Natural killer cell (primary cell): Measurements from ENCODE around the gene CDKL1. TPM values are rescaled to one million over a fixed set of nuclear protein-coding genes. Genes with fewer than 3 reads are reported as not detected.
"Not testable (repeated sequence)": the region's sequence is repeated elsewhere in the genome, so short reads cannot be mapped to it uniquely, and the experiment has no call there.

Source experiments
- ATAC-seq, 3 donors: fragments of 150-1000 bp in 2 of 3; fragments of 200-7000 bp in 1 of 3; cut with Tn5 transposase; 1 replicate in 1 of 3; 2 replicates in 2 of 3; pipeline ENCODE4 v1.10.0; 2021; ENCODE audit warnings: mild to moderate bottlenecking in 2 of 3, moderate library complexity in 2 of 3
- DNase-seq, 2 donors: peaks; one replicate each; pipeline versions ENCODE4 v3.0.0 to v3.0.0-alpha.2; 2013 to 2021; ENCODE audit warnings: mixed read lengths in 1 of 2
- H3K27ac ChIP-seq: one replicate; pipeline ENCODE4 v1.5.1; 2013; ENCODE audit warnings: mild to moderate bottlenecking, low read length
- H3K27me3 ChIP-seq: one replicate; pipeline ENCODE4 v1.6.1; 2013; ENCODE audit warnings: low read length; ENCODE audit not compliant: control insufficient read depth, insufficient read depth
- H3K36me3 ChIP-seq: one replicate; pipeline ENCODE4 v1.6.1; 2013; ENCODE audit warnings: low read length; ENCODE audit not compliant: control insufficient read depth, insufficient read depth
- H3K4me1 ChIP-seq: one replicate; pipeline ENCODE4 v1.6.1; 2013; ENCODE audit warnings: low read length; ENCODE audit not compliant: control insufficient read depth, insufficient read depth
- H3K4me3 ChIP-seq: one replicate; pipeline ENCODE4 v1.5.1; 2013; ENCODE audit warnings: low read length
- H3K9me3 ChIP-seq: one replicate; pipeline ENCODE4 v1.6.1; 2013; ENCODE audit warnings: low read length; ENCODE audit not compliant: control insufficient read depth, insufficient read depth
- H3K27ac Mint-ChIP-seq, 2 donors: one replicate each; pipeline ENCODE4 v1.8.0; 2022; ENCODE audit warnings: mild to moderate bottlenecking in 2 of 2, mixed read lengths in 2 of 2, moderate library complexity in 1 of 2
- H3K27me3 Mint-ChIP-seq, 2 donors: one replicate each; pipeline ENCODE4 v1.8.0; 2022; ENCODE audit warnings: low read depth in 2 of 2, mixed read lengths in 2 of 2
- H3K36me3 Mint-ChIP-seq: one replicate; pipeline ENCODE4 v1.8.0; 2022; ENCODE audit warnings: mixed read lengths
- H3K4me1 Mint-ChIP-seq, 2 donors: one replicate each; pipeline ENCODE4 v1.8.0; 2022; ENCODE audit warnings: mixed read lengths in 2 of 2
- H3K4me3 Mint-ChIP-seq: one replicate; pipeline ENCODE4 v1.8.0; 2022; ENCODE audit warnings: mild to moderate bottlenecking, moderate library complexity, mixed read lengths
- H3K9me3 Mint-ChIP-seq, 2 donors: one replicate each; pipeline ENCODE4 v1.8.0; 2022; ENCODE audit warnings: mixed read lengths in 2 of 2
- CTCF ChIP-seq: fragments of 200-600 bp; IDR thresholded peaks from one replicate; pipeline ENCODE4 v1.8.0; 2022; ENCODE audit warnings: antibody characterized with exemption
- WGBS: methylation state at CpG from one replicate; pipeline ENCODE4 v1.1.7; 2013; ENCODE audit warnings: missing lambda C conversion rate; ENCODE audit not compliant: insufficient coverage; 5-methylcytosine and 5-hydroxymethylcytosine counted together
- intact Hi-C: fragments of 100-400 bp; cut with micrococcal nuclease; formaldehyde crosslinking; loops from one replicate; pipeline ENCODE4 v1.14.2; 2022
- total RNA-seq, 4 donors: library from RNA; stranded (reverse); fragments of 120-200 nt in 1 of 4; gene quantifications; one replicate each; pipeline versions ENCODE4 v1.2.3 to v1.2.4, GENCODE V29; 2013 to 2022

CDKL1 gene
- total RNA-seq, 3 donors from 2014 or later (not counting 1 experiment from before 2014, with no cell fraction given) = 12.4 to 16.7 (median 15.4) TPM

- H3K9me3 Mint-ChIP-seq = peaks cover 0 to 3% of the 10 kb centered on the region in 2 donors
- Histone ChIP-seq H3K36me3 (no peaks in the 10 kb centered on the region), H3K4me1 (peaks cover 3% of the 10 kb centered on the region), H3K4me3 (no peak overlapping the region), H3K27me3 (no peaks in the 10 kb centered on the region), H3K9me3 (no peaks in the 10 kb centered on the region), H3K27ac (no peak overlapping the region)
- DNase-seq = no peak
- peaks cover 3 to 7% of the 10 kb centered on the region in 2 donors for H3K4me1 Mint-ChIP-seq
- no peak for TF ChIP-seq CTCF
- H3K4me3 Mint-ChIP-seq = no peak overlapping the region
- ATAC-seq = no peak
- H3K36me3 Mint-ChIP-seq = no peaks in the 10 kb centered on the region
- H3K27ac Mint-ChIP-seq = no peak overlapping the region
- WGBS = 93% methylated on average over 1 of the region's 3 CpGs
- intact Hi-C loops = no loop called here
- H3K27me3 Mint-ChIP-seq = no peaks in the 10 kb centered on the region
These were observed 22.7 kb downstream of the CDKL1 start for GRCh38 chr14:50373959-50374358.

GRCh38 chr14:50371546-50371945, 25.1 kb downstream of the CDKL1 start:
- no peaks in the 10 kb centered on the region for H3K36me3 Mint-ChIP-seq
- DNase-seq (no peak), ATAC-seq (no peak)
- Histone ChIP-seq H3K9me3 (no peaks in the 10 kb centered on the region), H3K4me3 (no peak overlapping the region), H3K27me3 (no peaks in the 10 kb centered on the region), H3K27ac (no peak overlapping the region), H3K36me3 (no peaks in the 10 kb centered on the region), H3K4me1 (peaks cover 24% of the 10 kb centered on the region)
- H3K27me3 Mint-ChIP-seq = no peaks in the 10 kb centered on the region
- TF ChIP-seq CTCF = no peak
- H3K27ac Mint-ChIP-seq = no peak overlapping the region
- WGBS = 94% methylated on average over 4 of the region's 4 CpGs
- intact Hi-C loops = no loop called here
- H3K9me3 Mint-ChIP-seq = peaks cover 0 to 3% of the 10 kb centered on the region in 2 donors
- H3K4me1 Mint-ChIP-seq = peaks cover 13 to 18% of the 10 kb centered on the region in 2 donors
- H3K4me3 Mint-ChIP-seq = no peak overlapping the region

DNA sequence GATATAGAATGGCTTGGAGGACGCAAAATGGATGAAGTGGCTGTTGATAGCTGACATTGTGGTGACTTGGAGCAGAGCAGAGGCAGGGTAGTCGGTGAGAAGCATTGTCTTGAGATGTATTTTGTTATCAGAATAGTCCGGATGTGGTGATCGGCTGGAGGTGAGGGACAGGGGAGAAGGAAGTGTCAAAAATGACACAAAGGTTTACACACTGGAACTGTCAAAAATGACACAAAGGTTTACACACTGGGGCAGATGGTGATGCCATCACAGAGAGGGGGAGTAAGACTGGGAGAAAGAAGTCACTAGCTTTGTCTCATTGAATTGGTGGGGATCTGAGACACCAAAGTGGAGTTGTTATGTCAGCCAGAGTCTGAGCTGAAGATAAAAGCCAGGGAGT, 30.1 kb downstream of the CDKL1 start:
- peaks cover 2% of the 10 kb centered on the region for H3K9me3 ChIP-seq
- Mint-ChIP-seq H3K9me3 (peaks cover 0 to 3% of the 10 kb centered on the region in 2 donors), H3K36me3 (no peaks in the 10 kb centered on the region), H3K4me3 (peak overlapping the region; percentile 69), H3K27ac (peak overlapping the region; percentile 92 to 93), H3K27me3 (no peaks in the 10 kb centered on the region), H3K4me1 (peaks cover 51 to 57% of the 10 kb centered on the region in 2 donors)
- no peaks in the 10 kb centered on the region for H3K27me3 ChIP-seq
- TF ChIP-seq CTCF = no peak
- intact Hi-C loops = loop anchor here (2.0 to 10.0 kb wide), 2 partner anchors 166 to 782 kb away; partner anchors contain the start of genes MAP4K5 and RPS29
- no peak overlapping the region for H3K4me3 ChIP-seq
- ATAC-seq (peak; percentile 59 to 80 (median 71)), DNase-seq (peak; percentile 32 to 34)
- H3K36me3 ChIP-seq = no peaks in the 10 kb centered on the region
- WGBS = 66% methylated on average over 4 of the region's 4 CpGs
- H3K27ac ChIP-seq = peak overlapping the region; percentile 88
- H3K4me1 ChIP-seq = peaks cover 66% of the 10 kb centered on the region

GRCh38 chr14:50366115-50366514, 30.6 kb downstream of the CDKL1 start:
- Histone ChIP-seq H3K27me3 (no peaks in the 10 kb centered on the region), H3K4me1 (peaks cover 68% of the 10 kb centered on the region), H3K9me3 (peaks cover 2% of the 10 kb centered on the region), H3K27ac (peak overlapping the region; percentile 88), H3K4me3 (no peak overlapping the region), H3K36me3 (no peaks in the 10 kb centered on the region)
- Mint-ChIP-seq H3K9me3 (peaks cover 0 to 3% of the 10 kb centered on the region in 2 donors), H3K4me1 (peaks cover 51 to 57% of the 10 kb centered on the region in 2 donors), H3K4me3 (peak overlapping the region; percentile 69), H3K36me3 (no peaks in the 10 kb centered on the region), H3K27me3 (no peaks in the 10 kb centered on the region), H3K27ac (peak overlapping the region; percentile 92 to 93)
- intact Hi-C loops = loop anchor here (2.0 to 10.0 kb wide), 2 partner anchors 167 to 781 kb away; partner anchors contain the start of genes MAP4K5 and RPS29
- DNase-seq (no peak), ATAC-seq (no peak)
- no peak for TF ChIP-seq CTCF
- WGBS = 79% methylated on average over 3 of the region's 3 CpGs

GRCh38 chr14:50365572-50365971, 31.1 kb downstream of the CDKL1 start:
- intact Hi-C loops = loop anchor here (10.0 kb wide), 1 partner anchor 781 kb away; the partner anchor contains the start of gene RPS29
- not testable (repeated sequence) for H3K36me3 ChIP-seq, H3K9me3 ChIP-seq, H3K4me3 ChIP-seq, H3K27me3 Mint-ChIP-seq, H3K27me3 ChIP-seq, ATAC-seq, H3K9me3 Mint-ChIP-seq, DNase-seq, H3K36me3 Mint-ChIP-seq
- H3K27ac ChIP-seq = peak overlapping the region; percentile 88
- peak overlapping the region; percentile 69 for H3K4me3 Mint-ChIP-seq
- H3K27ac Mint-ChIP-seq = peak overlapping the region; percentile 92 to 93
- H3K4me1 Mint-ChIP-seq = peaks cover 51 to 55% of the 10 kb centered on the region in 2 donors
- H3K4me1 ChIP-seq = peaks cover 68% of the 10 kb centered on the region
- 96% methylated on average over 7 of the region's 7 CpGs for WGBS
